PFSK-1 (cell line): ENCODE data around the gene S100A12.

Experiments
- FOXP2 ChIP-seq: optimal IDR thresholded peaks from 2 replicates; pipeline ENCODE3; 2011; ENCODE audit warnings: borderline replicate concordance, control low read depth, inconsistent platforms; ENCODE audit not compliant: insufficient read depth; ENCODE audit errors: extremely low read length, extremely low read depth
- POLR2AphosphoS5 ChIP-seq: IDR thresholded peaks from 2 replicates; pipeline ENCODE4 v1.6.1; 2012; ENCODE audit warnings: low read depth, mild to moderate bottlenecking, control low read depth, low read length, moderate library complexity
- SIN3A ChIP-seq: IDR thresholded peaks from 2 replicates; pipeline ENCODE4 v1.6.1; 2012; ENCODE audit warnings: mild to moderate bottlenecking, low read length, moderate library complexity, borderline replicate concordance; ENCODE audit not compliant: insufficient read depth
- TAF1 ChIP-seq: IDR thresholded peaks from 2 replicates; pipeline ENCODE4 v1.6.1; 2012; ENCODE audit warnings: low read length, control low read depth, borderline replicate concordance; ENCODE audit not compliant: insufficient read depth
- TF ChIP-seq, protein P1 (sequence below), 2 experiments: IDR thresholded peaks; 2 replicates each; pipeline versions ENCODE4 v1.6.1 to v1.8.0; 2011 to 2012; ENCODE audit warnings: low read depth in 2 of 2, low read length in 2 of 2, control low read depth in 1 of 2, inconsistent platforms in 1 of 2, mild to moderate bottlenecking in 1 of 2, moderate library complexity in 1 of 2; ENCODE audit not compliant: insufficient read depth in 1 of 2

S100A12 gene

GRCh38 chr1:153366261-153366660 lies 9.2 kb downstream of the S100A12 start:
- TF ChIP-seq, protein P1, sequence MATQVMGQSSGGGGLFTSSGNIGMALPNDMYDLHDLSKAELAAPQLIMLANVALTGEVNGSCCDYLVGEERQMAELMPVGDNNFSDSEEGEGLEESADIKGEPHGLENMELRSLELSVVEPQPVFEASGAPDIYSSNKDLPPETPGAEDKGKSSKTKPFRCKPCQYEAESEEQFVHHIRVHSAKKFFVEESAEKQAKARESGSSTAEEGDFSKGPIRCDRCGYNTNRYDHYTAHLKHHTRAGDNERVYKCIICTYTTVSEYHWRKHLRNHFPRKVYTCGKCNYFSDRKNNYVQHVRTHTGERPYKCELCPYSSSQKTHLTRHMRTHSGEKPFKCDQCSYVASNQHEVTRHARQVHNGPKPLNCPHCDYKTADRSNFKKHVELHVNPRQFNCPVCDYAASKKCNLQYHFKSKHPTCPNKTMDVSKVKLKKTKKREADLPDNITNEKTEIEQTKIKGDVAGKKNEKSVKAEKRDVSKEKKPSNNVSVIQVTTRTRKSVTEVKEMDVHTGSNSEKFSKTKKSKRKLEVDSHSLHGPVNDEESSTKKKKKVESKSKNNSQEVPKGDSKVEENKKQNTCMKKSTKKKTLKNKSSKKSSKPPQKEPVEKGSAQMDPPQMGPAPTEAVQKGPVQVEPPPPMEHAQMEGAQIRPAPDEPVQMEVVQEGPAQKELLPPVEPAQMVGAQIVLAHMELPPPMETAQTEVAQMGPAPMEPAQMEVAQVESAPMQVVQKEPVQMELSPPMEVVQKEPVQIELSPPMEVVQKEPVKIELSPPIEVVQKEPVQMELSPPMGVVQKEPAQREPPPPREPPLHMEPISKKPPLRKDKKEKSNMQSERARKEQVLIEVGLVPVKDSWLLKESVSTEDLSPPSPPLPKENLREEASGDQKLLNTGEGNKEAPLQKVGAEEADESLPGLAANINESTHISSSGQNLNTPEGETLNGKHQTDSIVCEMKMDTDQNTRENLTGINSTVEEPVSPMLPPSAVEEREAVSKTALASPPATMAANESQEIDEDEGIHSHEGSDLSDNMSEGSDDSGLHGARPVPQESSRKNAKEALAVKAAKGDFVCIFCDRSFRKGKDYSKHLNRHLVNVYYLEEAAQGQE (IDR thresholded peaks at IDR 0.05; ENCODE audit: insufficient read depth in 1 of 2, low read depth in 2 of 2, low read length in 2 of 2) = no peak
- TF ChIP-seq POLR2AphosphoS5 (no peak), TAF1 (no peak), SIN3A (no peak)

DNA sequence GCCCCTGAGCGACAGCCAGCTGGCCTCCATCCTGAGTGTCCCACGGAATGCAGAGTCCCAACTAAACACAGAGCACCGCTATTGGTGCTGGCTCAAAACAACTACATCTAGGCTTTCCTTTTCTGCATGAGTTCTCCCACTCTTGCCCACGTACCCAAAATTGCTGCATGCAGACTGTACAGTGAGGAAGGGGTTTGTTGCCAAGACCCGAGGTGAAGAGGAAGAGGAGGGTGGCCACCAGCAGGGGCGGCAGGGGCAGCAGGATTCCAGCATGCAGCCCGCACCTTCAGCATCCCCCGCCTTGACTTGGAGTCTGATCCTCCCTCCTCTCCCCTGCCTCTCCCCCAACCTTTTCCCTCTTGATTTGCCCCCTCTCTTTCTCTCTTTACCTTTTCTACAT lies 9.7 kb downstream of the S100A12 start:
- TF ChIP-seq SIN3A (no peak), FOXP2 (no peak), POLR2AphosphoS5 (no peak), TAF1 (no peak)
- TF ChIP-seq, protein P1 (IDR thresholded peaks at IDR 0.05; ENCODE audit: insufficient read depth in 1 of 2, low read depth in 2 of 2, low read length in 2 of 2) = no peak

GRCh38 chr1:153364766-153365666 lies 10.4 kb downstream of the S100A12 start:
- TF ChIP-seq FOXP2 (no peak), SIN3A (no peak), TAF1 (no peak), POLR2AphosphoS5 (no peak)
- TF ChIP-seq, protein P1 (IDR thresholded peaks at IDR 0.05; ENCODE audit: insufficient read depth in 1 of 2, low read depth in 2 of 2, low read length in 2 of 2) = no peak

GRCh38 chr1:153364156-153364555 lies 11.3 kb downstream of the S100A12 start:
- TF ChIP-seq TAF1 = no peak
- no peak for TF ChIP-seq FOXP2
- TF ChIP-seq SIN3A = no peak
- no peak for TF ChIP-seq POLR2AphosphoS5
- TF ChIP-seq, protein P1 (IDR thresholded peaks at IDR 0.05; ENCODE audit: insufficient read depth in 1 of 2, low read depth in 2 of 2, low read length in 2 of 2) = no peak

DNA sequence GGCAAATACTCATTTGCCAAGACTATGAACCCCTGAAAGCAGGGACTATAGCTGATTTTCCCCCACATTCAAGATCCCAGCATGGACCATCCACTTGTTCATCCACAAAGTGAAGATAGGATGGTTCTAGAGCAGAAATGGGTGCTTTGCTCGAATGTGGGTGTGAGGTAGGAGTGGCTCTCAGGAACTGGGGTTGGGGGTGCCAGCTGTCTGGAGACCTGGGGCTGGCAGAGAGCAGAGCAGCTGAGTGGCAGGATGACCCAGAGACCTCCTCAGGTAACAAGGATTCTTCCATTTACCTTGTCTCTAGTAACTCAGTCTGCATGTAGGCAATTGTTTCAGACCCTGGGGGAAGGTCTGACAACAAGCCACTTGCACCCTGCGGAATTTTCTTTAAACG lies 11.8 kb downstream of the S100A12 start:
- TF ChIP-seq, protein P1 (IDR thresholded peaks at IDR 0.05; ENCODE audit: insufficient read depth in 1 of 2, low read depth in 2 of 2, low read length in 2 of 2) = no peak
- TF ChIP-seq POLR2AphosphoS5 (no peak), TAF1 (no peak), FOXP2 (no peak), SIN3A (no peak)
